Neuron (in vitro differentiated cells): ENCODE results near the gene HLA-B.
"Not testable (repeated sequence)": the region's sequence is repeated elsewhere in the genome, so short reads cannot be mapped to it uniquely, and the experiment has no call there.

ENCODE experiments used
- H2AFZ ChIP-seq: one replicate; pipeline ENCODE4 v1.6.1; 2013; ENCODE audit warnings: low read depth, mild to moderate bottlenecking, inconsistent platforms, low read length, moderate library complexity
- H3K27me3 ChIP-seq: one replicate; pipeline ENCODE4 v1.6.1; 2013; ENCODE audit warnings: low read length; ENCODE audit not compliant: insufficient read depth
- H3K36me3 ChIP-seq: one replicate; pipeline ENCODE4 v1.6.1; 2013; ENCODE audit warnings: low read length; ENCODE audit not compliant: insufficient read depth
- H3K4me1 ChIP-seq: one replicate; pipeline ENCODE4 v1.6.1; 2013; ENCODE audit warnings: low read length; ENCODE audit not compliant: insufficient read depth
- H3K4me3 ChIP-seq: 2 replicates; pipeline ENCODE4 v1.5.1; 2013; ENCODE audit warnings: mild to moderate bottlenecking, low read length, moderate library complexity
- H3K9me3 ChIP-seq: one replicate; pipeline ENCODE4 v1.6.1; 2013; ENCODE audit warnings: low read length

The HLA-B gene

GRCh38 chr6:31375699-31376098 lies 18.7 kb upstream of the HLA-B start:
- peaks cover 4% of the 10 kb centered on the region for H3K27me3 ChIP-seq
- H3K36me3 ChIP-seq: no peaks in the 10 kb centered on the region
- no peak overlapping the region for H3K4me3 ChIP-seq
- no peaks in the 10 kb centered on the region for H3K9me3 ChIP-seq
- no peak overlapping the region for H2AFZ ChIP-seq
- H3K4me1 ChIP-seq: no peaks in the 10 kb centered on the region

- not testable (repeated sequence) for H2AFZ ChIP-seq
These were observed 17.1 kb upstream of the HLA-B start for GRCh38 chr6:31374118-31374517.

GRCh38 chr6:31368461-31368860 lies 11.5 kb upstream of the HLA-B start:
- no peak overlapping the region for H3K4me3 ChIP-seq
- no peaks in the 10 kb centered on the region for H3K9me3 ChIP-seq
- no peaks in the 10 kb centered on the region for H3K36me3 ChIP-seq
- no peaks in the 10 kb centered on the region for H3K4me1 ChIP-seq
- H2AFZ ChIP-seq: no peak overlapping the region
- peaks cover 6% of the 10 kb centered on the region for H3K27me3 ChIP-seq

More at GRCh38 chr6:31374118-31374517, 17.1 kb upstream of the HLA-B start:
- H3K9me3 ChIP-seq, H3K27me3 ChIP-seq, H3K4me3 ChIP-seq, H3K36me3 ChIP-seq, H3K4me1 ChIP-seq: not testable (repeated sequence)

GRCh38 chr6:31366693-31367470 lies 9.9 kb upstream of the HLA-B start:
- Histone ChIP-seq H3K9me3 (no peaks in the 10 kb centered on the region), H3K36me3 (no peaks in the 10 kb centered on the region), H3K4me3 (no peak overlapping the region), H2AFZ (peak overlapping the region; percentile 28), H3K27me3 (peaks cover 9% of the 10 kb centered on the region), H3K4me1 (no peaks in the 10 kb centered on the region)

- Histone ChIP-seq H3K4me3 (no peak overlapping the region), H3K36me3 (no peaks in the 10 kb centered on the region), H3K27me3 (peaks cover 9% of the 10 kb centered on the region), H2AFZ (no peak overlapping the region), H3K4me1 (no peaks in the 10 kb centered on the region), H3K9me3 (no peaks in the 10 kb centered on the region)
These were observed 8.9 kb upstream of the HLA-B start for GRCh38 chr6:31365864-31366263.

GRCh38 chr6:31363811-31364210 lies 6.8 kb upstream of the HLA-B start:
- Histone ChIP-seq H3K9me3 (no peaks in the 10 kb centered on the region), H2AFZ (no peak overlapping the region), H3K27me3 (peaks cover 9% of the 10 kb centered on the region), H3K4me3 (no peak overlapping the region), H3K36me3 (no peaks in the 10 kb centered on the region), H3K4me1 (no peaks in the 10 kb centered on the region)

- Histone ChIP-seq H3K4me3 (no peak overlapping the region), H3K9me3 (no peaks in the 10 kb centered on the region), H3K4me1 (no peaks in the 10 kb centered on the region), H3K27me3 (peaks cover 16% of the 10 kb centered on the region), H2AFZ (no peak overlapping the region), H3K36me3 (no peaks in the 10 kb centered on the region)
These were observed 5.8 kb upstream of the HLA-B start for GRCh38 chr6:31362751-31363150.

- Histone ChIP-seq H3K9me3 (no peaks in the 10 kb centered on the region), H3K4me3 (no peak overlapping the region), H2AFZ (no peak overlapping the region), H3K36me3 (no peaks in the 10 kb centered on the region), H3K27me3 (peaks cover 18% of the 10 kb centered on the region), H3K4me1 (peaks cover 2% of the 10 kb centered on the region)
These were observed 2.6 kb upstream of the HLA-B start for GRCh38 chr6:31359581-31359980.

GRCh38 chr6:31358302-31358701 lies 1.3 kb upstream of the HLA-B start:
- H3K27me3 ChIP-seq: peaks cover 17% of the 10 kb centered on the region
- H2AFZ ChIP-seq: no peak overlapping the region
- H3K4me3 ChIP-seq: no peak overlapping the region
- H3K9me3 ChIP-seq: no peaks in the 10 kb centered on the region
- no peaks in the 10 kb centered on the region for H3K36me3 ChIP-seq
- peaks cover 2% of the 10 kb centered on the region for H3K4me1 ChIP-seq

GRCh38 chr6:31357886-31358285 lies 907 bp upstream of the HLA-B start:
- Histone ChIP-seq H3K36me3 (no peaks in the 10 kb centered on the region), H2AFZ (no peak overlapping the region), H3K4me3 (no peak overlapping the region), H3K9me3 (no peaks in the 10 kb centered on the region), H3K4me1 (peaks cover 2% of the 10 kb centered on the region), H3K27me3 (peaks cover 19% of the 10 kb centered on the region)

GRCh38 chr6:31356216-31356945 lies 598 bp downstream of the HLA-B start:
- Histone ChIP-seq H3K9me3 (no peaks in the 10 kb centered on the region), H3K4me3 (peak overlapping the region; percentile 26), H3K36me3 (no peaks in the 10 kb centered on the region), H3K4me1 (peaks cover 2% of the 10 kb centered on the region), H3K27me3 (peaks cover 19% of the 10 kb centered on the region), H2AFZ (no peak overlapping the region)

- Histone ChIP-seq H3K27me3 (peaks cover 19% of the 10 kb centered on the region), H3K4me1 (peaks cover 2% of the 10 kb centered on the region), H3K4me3 (no peak overlapping the region), H3K9me3 (no peaks in the 10 kb centered on the region), H2AFZ (no peak overlapping the region), H3K36me3 (no peaks in the 10 kb centered on the region)
These were observed 1.4 kb downstream of the HLA-B start for GRCh38 chr6:31355583-31355948.

- no peak overlapping the region for H2AFZ ChIP-seq
- H3K4me3 ChIP-seq: no peak overlapping the region
- no peaks in the 10 kb centered on the region for H3K36me3 ChIP-seq
- H3K27me3 ChIP-seq: peaks cover 21% of the 10 kb centered on the region
- peaks cover 2% of the 10 kb centered on the region for H3K4me1 ChIP-seq
- H3K9me3 ChIP-seq: no peaks in the 10 kb centered on the region
These were observed 2.0 kb downstream of the HLA-B start for GRCh38 chr6:31354864-31355582.
